GM19239 (cell line): ENCODE measurements around the gene ANO1.
"Not testable (repeated sequence)": the region's sequence is repeated elsewhere in the genome, so short reads cannot be mapped to it uniquely, and the experiment has no call there.

ENCODE experiments used
- DNase-seq: peaks from one replicate; pipeline ENCODE4 v3.0.0; 2011; ENCODE audit warnings: low spot score; ENCODE audit not compliant: insufficient read length
- FAIRE-seq: peaks from 2 replicates; lab custom pipeline; 2011; peaks lifted over from hg19 to GRCh38; lab: Jason Lieb, UNC

ANO1 gene

DNA sequence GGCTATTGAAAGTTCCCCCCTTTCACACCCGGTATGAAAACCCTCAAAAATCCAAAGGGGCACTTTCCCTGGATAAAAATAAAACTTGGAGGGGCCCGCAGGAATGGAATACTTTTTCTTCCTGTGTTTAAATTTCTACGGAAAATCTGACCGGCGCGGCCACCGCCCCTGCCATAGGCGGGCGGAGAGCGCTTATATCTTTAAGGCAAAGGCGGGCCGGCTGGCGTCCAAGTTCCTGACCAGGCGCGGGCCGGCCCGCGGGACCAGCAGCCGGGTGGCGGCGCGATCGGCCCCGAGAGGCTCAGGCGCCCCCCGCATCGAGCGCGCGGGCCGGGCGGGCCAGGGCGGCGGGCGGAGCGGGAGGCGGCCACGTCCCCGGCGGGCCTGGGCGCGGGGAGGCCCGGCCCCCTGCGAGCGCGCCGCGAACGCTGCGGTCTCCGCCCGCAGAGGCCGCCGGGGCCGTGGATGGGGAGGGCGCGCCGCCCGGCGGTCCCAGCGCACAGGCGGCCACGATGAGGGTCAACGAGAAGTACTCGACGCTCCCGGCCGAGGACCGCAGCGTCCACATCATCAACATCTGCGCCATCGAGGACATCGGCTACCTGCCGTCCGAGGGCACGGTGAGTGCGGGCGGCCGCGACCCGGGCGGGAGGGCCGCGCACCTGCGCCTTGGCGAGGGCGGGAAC is at the start of gene ANO1:
Gene ANO1 (plus strand): TSS at position 223 of the 686 bp plus-strand sequence. CDS start 290 bp downstream, at position 513.
- FAIRE-seq (no peak), DNase-seq (no peak)

DNA sequence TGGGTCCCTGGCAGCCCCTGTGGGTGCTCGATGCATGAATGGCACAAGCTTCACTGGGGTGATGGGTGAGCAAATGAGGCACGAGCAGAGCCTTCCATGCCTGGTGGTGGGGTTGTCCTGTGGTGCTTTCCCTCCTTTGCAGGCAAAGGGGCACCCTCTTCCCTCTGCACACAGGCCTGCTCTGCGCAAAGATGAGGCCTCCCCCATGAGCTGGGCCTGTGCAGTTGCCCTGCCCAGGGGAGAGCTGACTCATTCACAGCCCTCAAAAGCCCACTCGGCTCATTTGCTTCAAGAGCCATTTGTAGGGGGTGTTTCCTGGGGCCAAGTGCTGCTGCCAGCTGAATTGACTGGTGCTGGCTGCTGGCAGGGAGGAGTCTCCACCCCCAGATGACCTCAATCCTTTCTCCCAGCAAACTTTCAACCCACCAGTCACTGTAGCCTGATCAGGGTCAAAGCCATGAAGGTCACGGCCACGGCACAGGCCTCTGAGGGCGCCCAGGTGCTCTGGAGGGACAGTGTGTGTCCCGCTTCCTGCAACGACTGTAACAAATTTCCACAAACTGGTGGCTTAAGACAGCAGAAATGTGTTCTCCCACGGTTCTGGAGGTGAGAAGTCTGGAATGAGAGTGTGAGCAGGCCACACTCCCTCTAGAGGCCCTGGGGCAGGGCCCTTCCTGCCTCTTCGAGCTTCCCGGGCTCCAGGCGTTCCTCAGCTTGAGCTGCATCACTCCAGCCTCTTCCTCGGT is 48.8 kb upstream of the ANO1 start:
- FAIRE-seq (no peak), DNase-seq (no peak)

DNA sequence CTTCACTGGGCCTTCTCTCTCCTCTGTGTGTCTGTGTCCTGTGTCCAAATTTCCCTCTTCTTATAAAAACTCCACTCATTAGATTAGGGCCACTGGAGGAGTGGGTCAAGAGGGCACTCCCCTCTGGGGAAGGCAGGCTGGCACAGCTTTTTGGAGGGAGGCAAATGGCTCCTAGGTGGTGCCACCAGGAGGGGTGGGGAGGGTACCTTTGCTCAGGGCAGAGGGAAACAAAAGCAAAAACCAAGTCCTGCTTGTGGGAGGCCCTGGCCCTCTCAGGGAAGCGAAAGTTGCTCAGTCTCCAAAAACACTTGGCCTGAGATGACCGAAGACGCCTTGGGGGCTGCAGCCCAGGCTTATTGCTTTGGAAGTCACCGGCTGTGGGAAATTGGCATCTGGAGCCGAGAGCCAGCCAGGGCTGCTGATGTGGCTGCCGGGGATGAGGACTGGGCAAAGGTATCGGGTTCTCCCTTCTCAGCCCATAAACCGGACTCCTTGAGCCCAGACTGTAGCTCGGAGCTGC is 48.2 kb upstream of the ANO1 start:
- FAIRE-seq (no peak), DNase-seq (no peak)

DNA sequence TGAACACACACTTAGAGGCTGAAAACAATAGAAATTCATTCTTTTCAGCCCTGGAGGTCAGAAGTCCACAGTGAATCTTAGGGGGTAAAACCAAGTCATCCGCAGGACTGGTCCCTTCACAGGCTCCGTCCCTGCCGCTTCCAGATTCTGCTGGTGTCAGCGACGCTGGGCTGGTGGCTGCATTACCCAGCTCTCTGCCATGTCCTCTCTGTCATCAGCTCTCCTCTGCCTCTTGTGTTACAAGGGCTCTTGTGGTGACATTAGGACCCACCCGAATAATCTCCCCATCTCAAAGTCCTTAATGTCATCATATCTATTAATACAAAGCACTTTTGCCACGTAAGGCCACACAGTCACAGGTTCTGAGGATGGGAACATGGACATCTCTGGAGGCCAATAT is 47.7 kb upstream of the ANO1 start:
- no peak for FAIRE-seq

DNA sequence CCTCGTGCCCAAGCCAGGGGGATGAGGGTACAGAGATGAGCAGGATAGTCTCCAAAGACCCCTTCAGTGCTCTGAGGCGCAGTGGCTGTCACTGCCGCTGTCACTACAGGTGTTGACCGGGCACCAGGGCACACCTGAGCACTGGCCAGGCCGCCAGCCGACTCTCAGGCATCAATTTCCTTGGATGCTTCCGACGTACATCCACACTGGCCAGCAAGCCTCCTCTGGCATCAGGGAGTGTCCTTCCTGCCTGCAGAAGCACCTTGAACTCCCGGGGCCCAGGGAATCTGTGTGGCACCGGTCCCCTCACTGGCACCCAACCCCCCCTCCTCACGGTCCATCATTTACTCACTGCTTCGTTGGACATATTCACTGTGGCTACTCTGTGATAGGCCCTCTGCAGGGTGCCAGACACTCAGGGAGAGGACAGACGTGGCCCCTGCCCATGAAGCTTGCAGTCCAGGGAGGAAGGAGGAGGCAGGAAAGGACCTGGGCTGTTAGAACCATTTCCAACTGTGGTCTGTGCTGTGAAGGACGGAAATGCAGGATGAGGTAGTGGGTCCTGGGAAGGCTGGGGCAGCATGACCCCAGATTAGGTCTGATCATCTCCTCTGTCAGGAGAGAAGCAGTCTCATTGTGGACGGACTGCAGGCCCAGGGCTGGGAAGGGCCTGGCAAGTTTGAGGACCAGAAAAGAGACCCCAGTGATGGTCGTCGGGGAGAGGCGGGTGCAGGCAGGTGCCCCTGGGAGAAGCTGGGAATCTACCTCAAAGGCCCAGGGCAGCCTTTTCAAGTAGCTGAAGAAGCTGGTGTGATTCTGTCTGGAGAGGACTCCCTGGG is 46.3 kb upstream of the ANO1 start:
- FAIRE-seq (no peak), DNase-seq (no peak)

More for the DNA sequence above, 47.7 kb upstream of the ANO1 start:
- DNase-seq, result no peak

DNA sequence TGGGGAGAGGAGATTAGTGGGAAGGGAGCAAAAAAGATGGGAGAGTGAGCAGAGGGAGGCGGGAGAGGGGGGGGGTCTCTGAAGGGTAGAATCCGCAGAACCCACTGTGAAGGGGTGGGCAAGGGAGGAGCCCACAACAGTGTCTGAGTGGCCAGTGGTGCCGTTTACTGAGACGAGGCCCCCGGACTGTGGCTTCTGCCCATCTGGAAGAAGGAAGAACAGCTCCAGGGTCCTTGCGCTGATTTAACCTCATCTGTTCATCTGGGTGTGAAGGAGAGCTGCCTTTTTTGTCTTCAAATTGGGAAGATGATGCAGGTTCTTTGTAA is 45.7 kb upstream of the ANO1 start:
- FAIRE-seq, result no peak

DNA sequence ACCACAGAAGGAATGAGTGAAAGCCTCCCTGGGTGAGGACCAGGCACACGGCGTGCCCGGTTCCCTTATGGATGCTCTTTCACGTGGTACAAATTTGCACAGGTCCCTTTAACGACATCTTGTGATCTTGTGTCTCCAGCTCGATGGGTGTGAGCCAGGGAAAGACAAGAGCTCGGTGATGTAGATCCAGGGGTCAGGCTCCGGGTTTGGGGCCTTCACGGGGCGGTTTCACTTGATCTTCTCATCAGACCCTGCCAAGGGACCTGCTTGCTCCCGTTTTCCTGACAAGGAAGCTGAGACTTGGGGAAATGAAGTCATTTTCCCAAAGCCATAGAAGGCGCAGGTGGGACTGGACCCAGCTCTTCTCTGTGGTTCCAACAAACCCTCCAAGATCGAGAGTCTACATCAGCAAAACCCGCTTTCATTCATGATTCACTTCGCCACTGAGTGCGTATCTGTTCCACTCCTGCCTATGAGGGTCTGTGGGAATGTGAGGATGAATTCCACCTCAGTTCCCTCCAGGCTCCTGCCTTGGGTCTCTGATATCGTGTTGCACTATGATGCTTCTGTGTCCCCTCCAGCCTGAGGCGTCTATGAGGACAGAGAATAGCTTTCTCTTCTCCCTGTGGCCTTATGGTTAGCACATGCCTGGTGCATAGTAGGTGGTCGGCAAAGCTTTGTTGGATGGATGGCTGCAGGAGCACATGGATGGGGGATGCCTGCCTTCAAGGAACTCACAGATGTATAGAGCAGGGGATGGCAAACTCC is 45.0 kb upstream of the ANO1 start:
- FAIRE-seq (no peak), DNase-seq (no peak)

More for the DNA sequence above, 45.7 kb upstream of the ANO1 start:
- DNase-seq, result no peak

DNA sequence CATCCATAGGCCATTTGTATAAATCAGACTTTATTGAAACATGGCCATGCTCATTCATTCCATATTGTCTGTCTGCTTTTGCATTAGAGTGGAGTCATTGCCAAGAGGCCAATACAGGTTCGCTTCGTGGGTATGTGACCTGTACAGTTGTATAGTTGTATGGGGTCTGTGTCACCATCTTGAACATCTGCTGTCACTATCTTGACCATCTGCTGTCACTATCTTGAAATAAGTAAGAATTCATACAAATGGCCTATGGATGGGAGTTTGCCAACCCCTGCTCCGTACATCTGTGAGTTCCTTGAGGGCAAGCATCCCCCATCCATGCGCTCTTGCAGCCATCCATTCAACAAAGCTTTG is 44.4 kb upstream of the ANO1 start:
- FAIRE-seq, result no peak
- DNase-seq, result no peak

DNA sequence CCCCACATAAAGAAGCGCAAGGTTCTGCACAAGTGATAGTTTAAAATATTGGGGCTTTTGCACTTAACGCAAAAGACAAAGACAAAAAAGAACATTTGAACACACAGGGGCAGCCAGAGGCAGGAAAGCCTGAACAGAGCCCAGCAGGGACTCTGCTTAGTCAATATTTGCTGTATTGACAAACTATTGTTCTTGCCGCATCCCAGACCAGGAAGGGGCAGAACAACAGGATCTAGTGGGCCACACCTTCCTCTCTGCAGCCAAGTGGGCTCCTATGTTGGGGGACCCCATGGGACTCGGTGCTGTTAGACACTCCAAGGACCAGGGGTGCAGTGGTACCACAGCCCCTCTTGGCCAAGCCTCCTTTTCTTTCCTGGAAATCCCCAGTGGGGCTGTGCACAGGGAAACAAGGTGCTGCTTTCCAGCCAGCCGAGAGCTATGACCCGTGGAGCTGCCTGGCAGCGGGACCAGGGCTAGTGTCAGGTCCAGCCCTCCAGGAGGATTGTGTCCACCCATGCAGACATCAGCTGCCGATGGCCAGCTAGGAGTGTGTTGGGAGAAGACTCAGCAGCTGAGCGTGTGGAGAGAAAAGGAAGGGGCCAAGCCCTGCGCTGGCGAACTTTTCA is 43.3 kb upstream of the ANO1 start:
- FAIRE-seq (no peak), DNase-seq (no peak)

DNA sequence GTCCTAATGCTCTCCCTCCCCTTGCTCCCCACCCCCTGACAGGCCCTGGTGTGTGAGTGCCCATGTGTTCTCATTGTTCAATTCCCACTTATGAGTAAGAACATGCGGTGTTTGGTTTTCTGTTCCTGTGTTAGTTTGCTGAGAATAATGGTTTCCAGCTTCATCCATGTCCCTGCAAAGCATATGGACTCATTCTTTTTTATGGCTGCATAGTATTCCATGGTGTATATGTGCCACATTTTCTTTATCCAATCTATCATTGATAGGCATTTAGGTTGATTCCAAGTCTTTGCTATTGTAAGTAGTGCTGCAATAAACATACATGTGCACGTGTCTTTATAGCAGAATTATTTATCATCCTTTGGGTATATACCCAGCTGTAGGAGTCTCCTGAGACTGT is 42.5 kb upstream of the ANO1 start:
- not testable (repeated sequence) for FAIRE-seq

DNA sequence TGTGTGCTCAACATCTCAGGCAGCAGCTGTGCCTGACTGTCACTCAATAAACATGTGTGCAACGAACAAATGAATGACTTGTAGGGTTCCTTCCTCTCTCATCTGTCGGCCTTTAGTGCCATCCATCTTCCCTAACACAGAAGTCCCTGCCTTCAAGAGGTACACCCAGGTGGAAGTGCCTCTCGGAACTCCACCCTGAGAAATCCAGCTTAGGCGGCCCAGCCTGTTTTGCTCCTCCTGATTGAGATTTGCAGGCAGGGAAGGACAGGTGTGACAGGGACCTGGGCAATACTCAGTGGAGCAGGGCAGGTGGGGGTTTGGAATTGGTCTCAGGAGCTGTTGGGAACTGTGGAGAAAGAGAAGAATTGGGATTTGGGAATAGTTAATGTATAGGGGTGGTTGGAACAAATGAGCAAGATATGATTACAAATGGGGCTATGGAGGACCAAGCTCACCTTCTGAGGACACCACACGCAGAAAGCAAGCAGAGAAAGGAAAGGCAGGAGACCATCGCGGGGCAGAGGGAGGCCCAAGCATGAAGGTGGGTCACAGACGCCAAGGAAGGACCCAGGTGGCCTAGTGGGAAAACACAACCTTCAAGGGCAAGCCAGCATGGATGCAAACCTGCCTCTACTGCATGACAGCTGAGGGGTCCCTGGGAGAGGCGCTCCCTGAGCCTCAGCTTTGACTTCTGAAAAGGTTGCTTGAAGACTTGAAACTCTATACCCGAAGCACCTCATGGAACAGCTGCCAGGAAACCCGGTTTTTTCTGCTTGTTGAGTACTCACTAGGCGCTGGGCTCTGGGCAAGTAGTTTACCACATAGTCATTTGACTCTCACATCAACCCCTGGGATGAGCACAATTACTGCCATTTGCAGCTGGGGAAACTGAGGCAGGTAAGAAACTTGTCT is 40.9 kb upstream of the ANO1 start:
- FAIRE-seq, result no peak
- DNase-seq, result no peak

More for the DNA sequence above, 42.5 kb upstream of the ANO1 start:
- DNase-seq, result not testable (repeated sequence)

DNA sequence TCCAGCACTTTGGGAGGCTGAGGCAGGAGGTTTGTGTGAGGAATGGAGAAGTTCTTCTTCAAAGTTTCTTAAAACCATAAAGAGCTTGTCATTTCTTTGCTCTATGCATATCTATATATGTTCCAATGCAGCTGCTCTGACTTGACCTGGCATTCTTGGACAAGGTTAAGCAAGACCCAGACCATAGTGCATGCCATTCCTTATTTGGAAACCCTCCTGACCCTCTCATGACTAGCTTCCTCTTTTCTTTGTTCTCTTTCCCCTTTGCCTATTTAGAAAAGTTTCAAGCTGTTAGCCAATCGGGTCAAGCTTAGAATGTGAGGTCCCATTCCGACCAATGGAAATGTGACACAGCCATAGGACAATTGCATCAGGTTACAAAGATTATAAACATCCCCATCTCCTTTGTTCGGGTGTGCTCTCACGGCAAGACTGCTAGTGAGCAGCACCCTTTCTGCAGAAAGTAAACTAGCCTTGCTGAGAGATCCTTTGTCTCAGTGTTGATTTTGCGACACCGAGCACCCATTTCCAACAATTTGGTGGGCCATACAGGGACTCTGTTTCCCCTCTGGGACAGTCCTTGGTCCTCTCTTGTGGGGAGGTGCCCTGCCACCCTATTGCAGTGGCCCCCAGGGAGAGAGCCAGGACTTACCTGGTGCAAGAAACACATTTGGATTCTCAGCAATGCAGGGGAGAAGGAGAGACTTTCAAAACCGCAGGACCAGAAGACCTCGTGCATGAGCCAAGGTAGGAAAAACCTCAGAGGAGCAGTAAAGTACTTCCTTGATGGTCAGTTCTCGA is 39.9 kb upstream of the ANO1 start:
- no peak for FAIRE-seq
- DNase-seq, result no peak

DNA sequence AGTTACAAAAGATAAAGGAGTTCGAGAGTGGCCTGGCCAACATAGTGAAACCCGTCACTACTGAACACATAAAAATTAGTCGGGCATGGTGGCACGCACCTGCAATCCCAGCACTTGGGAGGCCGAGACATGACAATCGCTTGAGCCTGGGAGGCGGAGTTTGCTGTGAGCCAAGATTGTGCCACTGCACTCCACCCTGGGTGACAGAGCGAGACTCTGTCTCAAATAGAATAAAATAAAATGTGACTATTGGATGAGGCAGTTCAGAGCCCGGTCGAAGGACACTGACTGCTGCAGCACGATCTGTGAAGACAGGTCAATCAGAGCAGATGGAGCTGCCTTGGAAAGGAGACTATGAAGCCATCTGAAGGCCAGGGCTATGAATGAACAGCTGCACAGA is 37.7 kb upstream of the ANO1 start:
- FAIRE-seq, result no peak

DNA sequence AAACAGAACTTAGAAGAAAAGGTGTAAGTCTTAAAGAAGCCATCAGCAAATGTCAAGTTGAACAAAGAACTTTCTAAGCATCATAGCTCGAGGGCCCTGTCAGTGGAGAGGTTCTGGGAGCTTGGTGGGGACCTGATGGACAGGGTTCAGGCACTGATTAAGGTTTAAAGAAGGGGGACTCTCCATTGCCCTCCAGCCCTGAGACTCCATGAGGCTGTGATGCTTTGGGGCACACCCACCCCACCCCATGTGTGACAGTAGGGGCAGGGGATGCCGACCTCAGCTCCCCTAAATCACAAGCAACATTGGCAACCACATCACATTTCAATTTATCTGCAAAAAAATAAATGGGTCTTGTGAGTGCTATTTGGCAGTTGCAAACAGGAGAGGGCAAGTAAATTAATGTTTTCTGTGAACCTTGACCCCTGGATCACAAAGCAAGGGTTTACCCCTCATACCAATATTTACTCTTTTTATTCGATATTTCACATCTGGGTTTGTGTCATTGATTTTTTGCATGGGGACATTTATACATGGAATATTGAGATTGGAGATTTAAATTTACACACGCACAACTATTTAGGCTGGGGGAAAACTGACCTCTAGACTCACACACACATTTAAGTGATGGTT is 37.1 kb upstream of the ANO1 start:
- FAIRE-seq (no peak), DNase-seq (no peak)

More for the DNA sequence above, 37.7 kb upstream of the ANO1 start:
- DNase-seq, result no peak

DNA sequence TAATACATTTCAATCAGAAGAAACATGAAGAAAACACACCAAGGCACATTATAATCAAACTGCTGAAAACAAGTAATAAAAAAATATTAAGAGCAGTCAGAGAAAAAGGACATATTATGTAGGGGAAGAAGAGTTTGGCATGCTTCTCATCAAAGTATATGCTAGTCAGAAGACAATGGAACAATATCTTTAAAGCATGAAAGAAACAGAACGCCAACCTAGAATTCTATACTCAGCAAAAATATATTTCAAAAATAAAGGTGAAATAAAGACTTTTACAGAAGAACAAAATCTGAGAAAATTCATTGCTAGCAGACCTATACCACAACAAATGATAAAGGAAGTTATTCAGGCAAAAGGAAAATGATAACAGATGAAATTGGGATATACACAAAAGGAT is 34.6 kb upstream of the ANO1 start:
- FAIRE-seq, result no peak
- no peak for DNase-seq

DNA sequence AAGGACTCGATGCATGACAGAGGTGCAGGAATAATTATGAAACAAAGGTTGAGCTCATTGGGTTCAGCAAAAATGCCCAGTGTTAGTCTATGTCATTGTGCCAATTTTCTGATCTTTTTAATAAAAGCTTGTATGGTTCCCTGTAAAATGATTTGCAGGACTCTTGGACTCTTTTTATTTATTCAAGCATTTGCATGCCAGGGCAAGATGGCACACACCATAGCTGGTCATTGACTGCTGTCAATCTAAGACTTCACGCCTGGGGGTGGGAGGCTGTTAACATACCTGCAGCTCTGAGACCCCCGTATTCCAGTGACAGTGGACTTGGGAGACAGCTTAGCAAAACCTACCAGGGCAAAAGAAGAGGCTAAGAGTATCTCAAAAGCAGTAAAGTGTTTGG is 32.0 kb upstream of the ANO1 start:
- DNase-seq (no peak), FAIRE-seq (no peak)

DNA sequence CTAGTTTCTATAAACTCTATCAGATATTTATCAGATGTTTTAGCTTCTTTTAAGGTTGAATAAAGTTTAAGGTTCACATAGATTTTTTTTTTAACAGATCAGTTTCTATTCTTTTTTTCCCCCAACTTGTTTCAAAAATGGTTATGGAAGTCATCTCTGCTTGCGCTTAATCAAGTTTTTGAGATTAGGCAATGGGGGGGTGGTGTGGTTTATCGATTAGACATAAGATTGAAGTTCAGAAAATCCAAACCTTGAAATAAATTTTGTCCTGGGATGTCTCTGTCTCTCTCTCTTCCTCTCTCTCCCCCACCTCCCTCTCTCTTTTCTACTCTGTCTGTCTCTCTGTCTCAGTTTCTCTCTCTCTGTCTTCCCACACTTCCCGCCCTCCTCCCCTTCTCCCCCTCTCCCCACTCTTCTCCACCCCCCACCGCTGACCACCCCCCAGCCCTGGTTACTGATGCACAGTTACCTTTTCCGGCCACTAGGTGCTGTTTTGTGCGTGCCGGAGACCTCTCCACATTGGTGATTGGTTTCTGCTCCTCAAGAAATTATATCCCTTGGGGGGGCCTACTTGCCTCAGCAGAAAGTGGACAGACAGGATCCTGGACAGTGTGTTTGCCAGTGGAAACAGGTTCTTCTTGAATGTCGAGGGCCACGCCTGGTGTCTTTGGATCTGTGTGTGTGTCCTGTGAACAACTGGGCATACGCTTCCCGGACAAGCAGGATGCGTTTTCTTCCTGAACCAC is 29.7 kb upstream of the ANO1 start:
- DNase-seq, result no peak
- FAIRE-seq, result no peak
